ENCODE results near the gene ULK1. TPM values are rescaled to one million over a fixed set of nuclear protein-coding genes. Genes with fewer than 3 reads are reported as not detected.

Gene ULK1
- polyA plus RNA-seq, 1 donor (not counting 4 experiments of a cell fraction or from before 2014, with no cell fraction given): 2.3 TPM

GRCh38 chr12:131902332-131903241, 8.2 kb downstream of the ULK1 start:
- Histone ChIP-seq H3K79me2 (ENCODE audit: control insufficient read depth, insufficient read depth, low read length) (no peaks in the 10 kb centered on the region), H3K4me1 (ENCODE audit: control insufficient read depth, extremely low read depth, insufficient read depth, low read length) (peaks cover 9% of the 10 kb centered on the region), H3K4me3 (ENCODE audit: control insufficient read depth in 2 of 3, extremely low read depth in 1 of 3, insufficient read depth in 2 of 3, low read depth in 1 of 3, low read length in 3 of 3) (no peak overlapping the region), H3K4me2 (ENCODE audit: control insufficient read depth, extremely low read depth, insufficient read depth, low read depth, low read length) (no peak overlapping the region), H4K20me1 (ENCODE audit: control insufficient read depth, extremely low read depth, insufficient read depth, low read length) (no peaks in the 10 kb centered on the region), H3K27ac (ENCODE audit: control insufficient read depth, insufficient read depth, low read length) (no peak overlapping the region), H3K9me1 (ENCODE audit: control insufficient read depth, extremely low read depth, insufficient read depth, low read length) (no peaks in the 10 kb centered on the region), H3K27me3 (ENCODE audit: control insufficient read depth, extremely low read depth, insufficient read depth, low read length) (no peaks in the 10 kb centered on the region), H3K9ac (ENCODE audit: control insufficient read depth, extremely low read depth, insufficient read depth, low read length) (no peak overlapping the region), H2AFZ (ENCODE audit: control insufficient read depth, low read length) (no peak overlapping the region), H3K36me3 (ENCODE audit: control insufficient read depth in 2 of 2, extremely low read depth in 1 of 2, insufficient read depth in 2 of 2, low read length in 2 of 2) (peaks cover 0 to 3% of the 10 kb centered on the region in 2 experiments), H3K9me3 (ENCODE audit: control insufficient read depth, low read depth, low read length) (no peaks in the 10 kb centered on the region)
- dilution Hi-C loops (cut with MboI; ENCODE audit: extremely low pct_ligation_motif_present, low sequenced_read_pairs): no loop called here
- TF ChIP-seq EZH2 (IDR thresholded peaks at IDR 0.05; ENCODE audit: low read length): no peak
- no peak for TF ChIP-seq CTCF (optimal IDR thresholded peaks at IDR 0.05 in 1 of 3, IDR thresholded peaks at IDR 0.05 in 1 of 3, conservative IDR thresholded peaks at IDR 0.05 in 1 of 3; ENCODE audit: extremely low read depth in 1 of 3, insufficient read depth in 2 of 3, low read length in 3 of 3)
- DNase-seq (ENCODE audit: low read depth, low spot score) (no peak), FAIRE-seq (no peak)

GRCh38 chr12:131903270-131904255, 9.1 kb downstream of the ULK1 start:
- no peaks in the 10 kb centered on the region for H3K79me2 ChIP-seq (ENCODE audit: control insufficient read depth, insufficient read depth, low read length)
- TF ChIP-seq EZH2 (IDR thresholded peaks at IDR 0.05; ENCODE audit: low read length) (no peak), CTCF (optimal IDR thresholded peaks at IDR 0.05 in 1 of 3, IDR thresholded peaks at IDR 0.05 in 1 of 3, conservative IDR thresholded peaks at IDR 0.05 in 1 of 3; ENCODE audit: extremely low read depth in 1 of 3, insufficient read depth in 2 of 3, low read length in 3 of 3) (no peak)

More at GRCh38 chr12:131903270-131904255, 9.1 kb downstream of the ULK1 start:
- Histone ChIP-seq H3K9me1 (ENCODE audit: control insufficient read depth, extremely low read depth, insufficient read depth, low read length) (no peaks in the 10 kb centered on the region), H3K9me3 (ENCODE audit: control insufficient read depth, low read depth, low read length) (no peaks in the 10 kb centered on the region), H3K27me3 (ENCODE audit: control insufficient read depth, extremely low read depth, insufficient read depth, low read length) (no peaks in the 10 kb centered on the region), H3K4me1 (ENCODE audit: control insufficient read depth, extremely low read depth, insufficient read depth, low read length) (peaks cover 9% of the 10 kb centered on the region), H3K9ac (ENCODE audit: control insufficient read depth, extremely low read depth, insufficient read depth, low read length) (no peak overlapping the region), H2AFZ (ENCODE audit: control insufficient read depth, low read length) (no peak overlapping the region), H3K4me2 (ENCODE audit: control insufficient read depth, extremely low read depth, insufficient read depth, low read depth, low read length) (no peak overlapping the region), H3K27ac (ENCODE audit: control insufficient read depth, insufficient read depth, low read length) (no peak overlapping the region), H3K4me3 (ENCODE audit: control insufficient read depth in 2 of 3, extremely low read depth in 1 of 3, insufficient read depth in 2 of 3, low read depth in 1 of 3, low read length in 3 of 3) (no peak overlapping the region), H3K36me3 (ENCODE audit: control insufficient read depth in 2 of 2, extremely low read depth in 1 of 2, insufficient read depth in 2 of 2, low read length in 2 of 2) (peaks cover 0 to 3% of the 10 kb centered on the region in 2 experiments), H4K20me1 (ENCODE audit: control insufficient read depth, extremely low read depth, insufficient read depth, low read length) (no peaks in the 10 kb centered on the region)
- dilution Hi-C loops (cut with MboI; ENCODE audit: extremely low pct_ligation_motif_present, low sequenced_read_pairs): no loop called here
- no peak for FAIRE-seq
- no peak for DNase-seq (ENCODE audit: low read depth, low spot score)
